ENCODE data around the gene HOXB13.
A peak's percentile ranks its signal among the peaks of the same experiment; 100 is the strongest.

Gene HOXB13

DNA sequence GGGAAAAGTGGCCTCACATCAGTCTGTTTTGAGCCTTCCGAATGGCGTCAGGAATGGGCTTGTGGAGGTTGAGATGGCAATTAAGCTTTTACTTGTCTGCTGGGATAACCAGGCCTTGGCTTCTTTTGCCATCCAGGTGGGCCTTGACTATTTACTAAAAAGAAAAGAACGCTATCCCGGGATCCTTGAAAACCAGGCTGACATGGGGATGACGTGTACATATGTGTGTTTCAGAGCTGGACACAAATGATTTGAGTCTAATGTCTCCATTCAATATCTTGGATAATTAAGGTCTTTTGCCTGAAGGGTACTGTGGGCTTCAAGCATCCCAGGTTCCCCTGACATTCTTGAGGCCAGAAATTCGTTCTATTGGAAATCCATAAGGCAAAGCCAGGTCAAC lies 32.6 kb upstream of the HOXB13 start:
- DNase-seq (ENCODE audit: low spot score), result no peak
- Histone ChIP-seq H3K4me3 (no peak overlapping the region), H3K27ac (no peak overlapping the region)
- TF ChIP-seq CTCF (IDR thresholded peaks at IDR 0.05), result no peak

DNA sequence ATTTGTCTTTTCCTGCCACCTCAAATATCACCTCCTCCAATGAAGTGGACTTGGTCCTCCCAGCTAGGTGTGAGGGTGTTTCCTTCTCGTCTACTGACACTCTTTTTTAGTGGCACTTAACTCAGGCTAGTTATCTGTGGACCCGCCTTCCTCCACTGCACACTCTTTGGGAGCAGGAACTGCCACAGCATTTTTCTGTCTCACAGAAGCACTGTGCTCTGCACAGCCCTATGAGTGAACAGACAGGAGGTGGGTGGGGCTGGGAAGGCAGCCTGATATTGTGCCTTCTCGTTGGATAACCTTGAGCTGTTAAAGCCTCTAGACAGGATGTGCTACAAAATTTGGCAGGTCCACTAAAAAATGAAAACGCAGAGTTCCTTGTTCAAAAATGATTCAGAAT lies 31.9 kb upstream of the HOXB13 start:
- no peak for TF ChIP-seq CTCF (IDR thresholded peaks at IDR 0.05)
- DNase-seq (ENCODE audit: low spot score), result no peak

DNA sequence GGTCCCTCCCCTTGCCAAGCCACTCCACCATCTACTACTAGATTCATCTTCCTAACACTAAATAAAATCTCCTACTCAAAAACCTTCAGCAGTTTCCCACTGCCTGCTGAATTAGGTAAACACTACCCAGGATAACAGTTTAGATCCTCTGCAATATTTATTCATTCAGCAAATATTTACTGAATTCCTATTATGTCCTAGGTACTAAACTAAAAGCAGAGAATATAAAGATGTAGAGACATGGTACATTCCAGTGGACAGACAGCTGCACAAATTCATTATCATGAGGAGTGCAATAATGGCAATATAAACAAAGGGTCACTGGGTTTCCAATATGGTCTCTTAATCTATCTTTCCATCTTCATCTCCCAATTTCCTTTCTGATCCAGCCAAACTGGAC lies 30.7 kb upstream of the HOXB13 start:
- DNase-seq (ENCODE audit: low spot score), result no peak
- no peak for TF ChIP-seq CTCF (IDR thresholded peaks at IDR 0.05)
- H3K27ac ChIP-seq, result no peak overlapping the region
- H3K4me3 ChIP-seq, result no peak overlapping the region

More for the DNA sequence above, 31.9 kb upstream of the HOXB13 start:
- Histone ChIP-seq H3K27ac (no peak overlapping the region), H3K4me3 (no peak overlapping the region)

DNA sequence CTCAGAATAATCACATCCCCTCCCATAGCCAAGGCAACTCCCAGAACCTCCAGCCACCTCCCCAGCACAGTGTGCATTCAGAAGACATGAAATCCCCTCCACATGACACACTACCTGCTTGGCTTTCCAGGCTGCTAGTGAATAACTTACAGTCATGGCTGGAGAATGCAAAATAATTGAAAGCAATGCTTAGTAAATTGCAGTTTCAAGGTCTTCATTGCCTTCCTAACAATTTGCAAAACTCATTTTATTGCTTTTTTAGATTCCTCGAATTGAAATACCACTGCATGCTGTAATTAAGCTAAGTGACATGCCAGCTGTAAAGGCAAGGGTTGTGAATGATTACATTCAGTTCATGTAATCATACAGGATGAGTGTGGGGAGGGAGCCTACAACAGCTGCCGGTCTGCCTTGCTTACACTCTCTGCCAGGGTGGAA lies 29.0 kb upstream of the HOXB13 start:
- Histone ChIP-seq H3K27ac (no peak overlapping the region), H3K4me3 (no peak overlapping the region)
- TF ChIP-seq CTCF (IDR thresholded peaks at IDR 0.05), result no peak
- no peak for DNase-seq (ENCODE audit: low spot score)

GRCh38 chr17:48756830-48757251 lies 28.3 kb upstream of the HOXB13 start:
- TF ChIP-seq CTCF (IDR thresholded peaks at IDR 0.05), result no peak
- Histone ChIP-seq H3K27ac (no peak overlapping the region), H3K4me3 (no peak overlapping the region)
- DNase-seq (ENCODE audit: low spot score), result no peak

- no peak for TF ChIP-seq CTCF (IDR thresholded peaks at IDR 0.05)
- H3K4me3 ChIP-seq, result peak overlapping the region; percentile 15
- DNase-seq (ENCODE audit: low spot score), result no peak
- H3K27ac ChIP-seq, result no peak overlapping the region
Observed at GRCh38 chr17:48755356-48755755, 26.8 kb upstream of the HOXB13 start.

DNA sequence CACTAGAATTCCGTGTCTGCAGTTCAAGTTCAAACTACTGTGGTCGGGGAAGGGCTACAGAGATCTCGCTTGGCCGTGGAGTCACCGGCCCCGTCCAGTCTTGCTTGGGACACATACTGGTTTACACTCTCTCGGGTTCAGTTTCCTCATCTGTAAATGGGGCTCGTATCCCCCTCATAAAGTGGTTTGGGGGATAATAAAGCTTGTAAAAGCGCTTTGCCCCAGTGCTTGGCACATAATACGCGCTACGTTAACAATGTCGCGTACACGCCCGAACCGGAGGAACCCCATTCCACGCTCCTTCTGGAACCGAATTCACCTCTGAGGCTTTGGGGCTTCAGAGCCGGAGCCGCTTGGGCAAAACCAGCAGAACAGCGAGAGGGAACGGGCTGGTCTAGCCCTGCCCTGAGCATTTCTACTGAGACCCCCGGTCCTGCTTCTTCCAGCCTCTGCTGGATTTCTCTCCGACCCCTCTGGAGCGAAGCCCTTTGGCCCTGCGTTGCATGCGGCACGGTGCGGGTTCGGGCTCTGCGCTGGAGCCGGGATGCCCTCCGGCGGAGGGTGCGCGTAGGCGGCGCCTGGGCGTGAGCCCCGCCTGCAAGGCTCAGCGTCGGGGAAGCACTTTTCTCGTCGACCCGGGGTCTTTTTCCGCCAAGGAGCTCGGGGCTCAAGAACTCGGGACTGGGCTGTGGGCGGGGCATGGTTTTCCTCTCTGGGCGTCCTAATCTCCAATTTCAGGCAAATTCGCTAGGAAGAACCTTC lies 26.1 kb upstream of the HOXB13 start:
- Histone ChIP-seq H3K4me3 (peak overlapping the region; percentile 15), H3K27ac (no peak overlapping the region)
- DNase-seq (ENCODE audit: low spot score), result no peak
- no peak for TF ChIP-seq CTCF (IDR thresholded peaks at IDR 0.05)

Data from coronary artery (tissue), 2 donors.